ENCODE measurements around the gene TMCC3.

DNA sequence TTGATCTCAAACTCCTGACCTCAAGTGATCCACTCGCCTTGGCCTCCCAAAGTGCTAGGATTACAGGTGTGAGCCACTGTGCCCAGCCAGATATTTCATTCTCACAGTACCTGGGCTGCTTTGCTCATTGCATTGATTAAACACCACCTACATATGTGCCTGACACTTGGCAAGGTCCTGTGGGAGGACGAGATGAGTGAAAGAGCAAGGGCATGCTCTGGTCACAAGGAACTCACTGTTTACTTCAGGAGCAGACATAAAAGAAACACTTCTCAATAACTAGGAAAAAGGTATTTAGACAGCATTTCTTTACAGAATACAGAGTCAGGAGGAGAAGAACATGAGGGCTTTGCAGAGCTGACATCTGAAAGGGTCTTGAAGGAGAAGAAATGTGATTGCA lies 91.7 kb downstream of the TMCC3 start:
- no peak for TF ChIP-seq POLR2AphosphoS5 (IDR thresholded peaks at IDR 0.05)
- TF ChIP-seq EP300 (IDR thresholded peaks at IDR 0.05), result no peak
- TF ChIP-seq, protein P1, sequence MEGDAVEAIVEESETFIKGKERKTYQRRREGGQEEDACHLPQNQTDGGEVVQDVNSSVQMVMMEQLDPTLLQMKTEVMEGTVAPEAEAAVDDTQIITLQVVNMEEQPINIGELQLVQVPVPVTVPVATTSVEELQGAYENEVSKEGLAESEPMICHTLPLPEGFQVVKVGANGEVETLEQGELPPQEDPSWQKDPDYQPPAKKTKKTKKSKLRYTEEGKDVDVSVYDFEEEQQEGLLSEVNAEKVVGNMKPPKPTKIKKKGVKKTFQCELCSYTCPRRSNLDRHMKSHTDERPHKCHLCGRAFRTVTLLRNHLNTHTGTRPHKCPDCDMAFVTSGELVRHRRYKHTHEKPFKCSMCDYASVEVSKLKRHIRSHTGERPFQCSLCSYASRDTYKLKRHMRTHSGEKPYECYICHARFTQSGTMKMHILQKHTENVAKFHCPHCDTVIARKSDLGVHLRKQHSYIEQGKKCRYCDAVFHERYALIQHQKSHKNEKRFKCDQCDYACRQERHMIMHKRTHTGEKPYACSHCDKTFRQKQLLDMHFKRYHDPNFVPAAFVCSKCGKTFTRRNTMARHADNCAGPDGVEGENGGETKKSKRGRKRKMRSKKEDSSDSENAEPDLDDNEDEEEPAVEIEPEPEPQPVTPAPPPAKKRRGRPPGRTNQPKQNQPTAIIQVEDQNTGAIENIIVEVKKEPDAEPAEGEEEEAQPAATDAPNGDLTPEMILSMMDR (IDR thresholded peaks at IDR 0.05), result no peak

All from stomach (tissue), 4 donors.